Stimulated activated CD8-positive, alpha-beta memory T cell treated with anti-CD3 and anti-CD28 coated beads, Interleukin-7, amount 100 ng/mL, for 4 hours (primary cell): ENCODE measurements around the gene CRHR1.
A peak's percentile ranks its signal among the peaks of the same experiment; 100 is the strongest.

Source experiments
- DNase-seq, 2 donors: peaks; one replicate each; pipeline ENCODE4 v3.0.0-alpha.2; 2020; ENCODE audit warnings: low read depth in 2 of 2

Gene CRHR1

GRCh38 chr17:45758544-45758943 is 25.6 kb upstream of the CRHR1 start:
- no peak for DNase-seq

GRCh38 chr17:45759761-45760160 is 24.4 kb upstream of the CRHR1 start:
- no peak for DNase-seq

- no peak for DNase-seq
These were observed 22.1 kb upstream of the CRHR1 start for GRCh38 chr17:45761957-45762565.

GRCh38 chr17:45763182-45763581 is 20.9 kb upstream of the CRHR1 start:
- DNase-seq, result no peak

- no peak for DNase-seq
These were observed 19.6 kb upstream of the CRHR1 start for GRCh38 chr17:45764479-45764878.

GRCh38 chr17:45768000-45768399 is 16.1 kb upstream of the CRHR1 start:
- no peak for DNase-seq

GRCh38 chr17:45770632-45771270 is 13.4 kb upstream of the CRHR1 start:
- no peak for DNase-seq

GRCh38 chr17:45771271-45771959 is 12.7 kb upstream of the CRHR1 start:
- no peak for DNase-seq

- no peak for DNase-seq
These were observed 9.0 kb upstream of the CRHR1 start for GRCh38 chr17:45775148-45775547.

GRCh38 chr17:45775576-45776011 is 8.5 kb upstream of the CRHR1 start:
- no peak for DNase-seq

GRCh38 chr17:45776896-45777295 is 7.2 kb upstream of the CRHR1 start:
- DNase-seq, result no peak

GRCh38 chr17:45777388-45777787 is 6.7 kb upstream of the CRHR1 start:
- DNase-seq, result no peak

GRCh38 chr17:45780921-45781320 is 3.2 kb upstream of the CRHR1 start:
- DNase-seq, result no peak

GRCh38 chr17:45782889-45783592 is 1.1 kb upstream of the CRHR1 start:
- DNase-seq, result no peak

- DNase-seq, result peak in 1 of 2 donors; percentile 10
These were observed 377 bp upstream of the CRHR1 start for GRCh38 chr17:45783593-45784292.

- DNase-seq, result peak in 1 of 2 donors; percentile 5
These were observed 790 bp downstream of the CRHR1 start for GRCh38 chr17:45784741-45785479.

- DNase-seq, result no peak
These were observed 1.5 kb downstream of the CRHR1 start for GRCh38 chr17:45785480-45786193.

GRCh38 chr17:45786349-45786748 is 2.2 kb downstream of the CRHR1 start:
- no peak for DNase-seq

GRCh38 chr17:45787044-45787443 is 2.9 kb downstream of the CRHR1 start:
- no peak for DNase-seq

- DNase-seq, result no peak
These were observed 3.5 kb downstream of the CRHR1 start for GRCh38 chr17:45787656-45788055.
